Ascending aorta (tissue), 2 donors: ENCODE data around the gene FAP. TPM values are rescaled to one million over a fixed set of nuclear protein-coding genes. Genes with fewer than 3 reads are reported as not detected.

Experiments
- DNase-seq, 2 donors: peaks; one replicate each; pipeline ENCODE4 v3.0.0-alpha.2; 2019; ENCODE audit warnings: low spot score in 2 of 2
- H3K27ac ChIP-seq, 2 donors: fragments of 200-600 bp; sonication (generic); one replicate each; pipeline ENCODE4 v1.5.1; 2016 to 2017; ENCODE audit warnings: mild to moderate bottlenecking in 1 of 2
- H3K27me3 ChIP-seq: fragments of 200-600 bp; sonication (generic); one replicate; pipeline ENCODE4 v1.5.1; 2017
- H3K36me3 ChIP-seq, 2 donors: fragments of 200-600 bp; sonication (generic); one replicate each; pipeline ENCODE4 v1.5.1; 2016
- H3K4me1 ChIP-seq, 2 donors: fragments of 200-600 bp; sonication (generic); one replicate each; pipeline ENCODE4 v1.5.1; 2016 to 2017; ENCODE audit warnings: mild to moderate bottlenecking in 1 of 2
- H3K4me3 ChIP-seq, 2 donors: fragments of 200-600 bp; sonication (generic); one replicate each; pipeline ENCODE4 v1.5.1; 2016 to 2017; ENCODE audit warnings: mild to moderate bottlenecking in 1 of 2
- H3K9me3 ChIP-seq, 2 donors: fragments of 200-600 bp; sonication (generic); one replicate each; pipeline ENCODE4 v1.5.1; 2016
- intact Hi-C: fragments of 100-400 bp; cut with DNase I; formaldehyde crosslinking; loops from one replicate; pipeline ENCODE4 v1.15.1; 2023
- total RNA-seq: library from RNA; depleted of rRNA; stranded (reverse); fragments of >200 nt; gene quantifications from one replicate; pipeline ENCODE4 v1.1.0, GENCODE V29; 2016
- TF ChIP-seq, protein P1 (sequence below), 3 experiments: fragments of 200-600 bp in 2 of 3; fragments of 450-650 bp in 1 of 3; sonication (generic) in 2 of 3; IDR thresholded peaks; one replicate each; pipeline ENCODE4 v1.5.1; 2016 to 2019; ENCODE audit warnings: antibody characterized with exemption in 3 of 3, mild to moderate bottlenecking in 1 of 3, moderate library complexity in 1 of 3

FAP gene
- total RNA-seq, 1 donor from 2014 or later = 16.7 TPM

DNA sequence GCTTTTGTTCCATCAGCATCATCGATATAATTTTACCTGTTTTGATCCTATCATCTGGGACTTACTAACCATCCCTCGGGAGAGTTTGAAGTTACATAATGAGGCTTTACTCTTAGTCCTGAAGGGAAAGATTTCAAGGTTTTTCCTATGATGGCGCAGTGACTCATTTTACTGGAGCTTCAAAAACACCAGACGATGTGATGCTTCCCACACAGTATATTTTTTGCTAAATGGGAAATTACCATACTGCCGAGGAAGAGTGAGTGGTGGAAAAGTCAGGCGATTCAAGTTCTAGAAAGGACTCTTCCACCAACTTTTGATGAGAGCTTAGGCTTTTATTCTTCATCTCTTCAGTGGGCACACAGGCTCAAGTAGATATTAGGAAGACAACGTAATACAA, 46.6 kb downstream of the FAP start:
- intact Hi-C loops = no loop called here
- Histone ChIP-seq H3K9me3 (no peaks in the 10 kb centered on the region), H3K27me3 (no peaks in the 10 kb centered on the region), H3K27ac (no peak overlapping the region), H3K36me3 (peaks cover 0 to 8% of the 10 kb centered on the region in 2 donors), H3K4me1 (no peaks in the 10 kb centered on the region), H3K4me3 (no peak overlapping the region)
- no peak for DNase-seq
- TF ChIP-seq, protein P1, sequence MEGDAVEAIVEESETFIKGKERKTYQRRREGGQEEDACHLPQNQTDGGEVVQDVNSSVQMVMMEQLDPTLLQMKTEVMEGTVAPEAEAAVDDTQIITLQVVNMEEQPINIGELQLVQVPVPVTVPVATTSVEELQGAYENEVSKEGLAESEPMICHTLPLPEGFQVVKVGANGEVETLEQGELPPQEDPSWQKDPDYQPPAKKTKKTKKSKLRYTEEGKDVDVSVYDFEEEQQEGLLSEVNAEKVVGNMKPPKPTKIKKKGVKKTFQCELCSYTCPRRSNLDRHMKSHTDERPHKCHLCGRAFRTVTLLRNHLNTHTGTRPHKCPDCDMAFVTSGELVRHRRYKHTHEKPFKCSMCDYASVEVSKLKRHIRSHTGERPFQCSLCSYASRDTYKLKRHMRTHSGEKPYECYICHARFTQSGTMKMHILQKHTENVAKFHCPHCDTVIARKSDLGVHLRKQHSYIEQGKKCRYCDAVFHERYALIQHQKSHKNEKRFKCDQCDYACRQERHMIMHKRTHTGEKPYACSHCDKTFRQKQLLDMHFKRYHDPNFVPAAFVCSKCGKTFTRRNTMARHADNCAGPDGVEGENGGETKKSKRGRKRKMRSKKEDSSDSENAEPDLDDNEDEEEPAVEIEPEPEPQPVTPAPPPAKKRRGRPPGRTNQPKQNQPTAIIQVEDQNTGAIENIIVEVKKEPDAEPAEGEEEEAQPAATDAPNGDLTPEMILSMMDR (IDR thresholded peaks at IDR 0.05) = no peak

- TF ChIP-seq, protein P1 (IDR thresholded peaks at IDR 0.05) = no peak
- no peak overlapping the region for H3K4me3 ChIP-seq
- no peak overlapping the region for H3K27ac ChIP-seq
- H3K36me3 ChIP-seq = no peaks in the 10 kb centered on the region
- H3K9me3 ChIP-seq = no peaks in the 10 kb centered on the region
- intact Hi-C loops = no loop called here
- H3K27me3 ChIP-seq = no peaks in the 10 kb centered on the region
- no peak for DNase-seq
- H3K4me1 ChIP-seq = no peaks in the 10 kb centered on the region
Observed at GRCh38 chr2:162188451-162188850, 54.8 kb downstream of the FAP start.

DNA sequence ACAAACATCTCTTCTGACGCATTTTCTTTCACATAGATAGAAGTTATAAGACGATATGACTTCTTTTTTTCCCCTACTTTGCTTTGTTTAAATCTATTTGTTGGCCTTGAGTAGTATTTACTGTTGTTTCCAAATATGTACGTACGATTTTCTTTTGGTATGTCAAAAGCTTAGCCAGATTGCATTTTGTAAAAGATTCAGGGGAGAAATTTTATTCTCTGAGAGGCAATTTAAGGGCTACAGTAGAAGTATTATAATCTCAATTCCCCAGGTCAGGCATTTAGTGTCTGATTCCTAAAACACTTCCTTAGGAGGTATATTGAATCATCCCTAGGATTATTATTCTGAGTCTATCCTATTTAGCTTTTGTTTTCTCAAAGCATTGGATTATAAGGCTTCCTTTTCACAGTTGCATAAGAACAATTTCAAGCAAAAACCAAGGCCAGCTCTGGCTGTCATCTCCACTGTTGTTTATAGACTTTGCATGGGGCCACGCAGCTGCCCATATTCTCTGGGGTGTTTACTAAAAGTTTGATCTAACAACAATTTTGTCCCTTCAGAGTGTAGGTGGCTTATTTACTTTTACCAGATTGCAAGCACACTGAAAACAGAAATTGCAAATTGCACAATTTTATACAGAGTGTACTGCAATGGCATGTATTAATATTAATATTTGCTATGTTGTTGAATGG, 57.6 kb downstream of the FAP start:
- intact Hi-C loops = no loop called here
- TF ChIP-seq, protein P1 (IDR thresholded peaks at IDR 0.05) = no peak
- no peaks in the 10 kb centered on the region for H3K36me3 ChIP-seq
- no peak overlapping the region for H3K4me3 ChIP-seq
- no peaks in the 10 kb centered on the region for H3K4me1 ChIP-seq
- H3K9me3 ChIP-seq = no peaks in the 10 kb centered on the region
- H3K27ac ChIP-seq = no peak overlapping the region
- no peak for DNase-seq
- H3K27me3 ChIP-seq = no peaks in the 10 kb centered on the region

GRCh38 chr2:162184821-162185450, 58.3 kb downstream of the FAP start:
- no peaks in the 10 kb centered on the region for H3K36me3 ChIP-seq
- no peaks in the 10 kb centered on the region for H3K27me3 ChIP-seq
- H3K4me1 ChIP-seq = no peaks in the 10 kb centered on the region
- intact Hi-C loops = no loop called here
- TF ChIP-seq, protein P1 (IDR thresholded peaks at IDR 0.05) = no peak
- no peaks in the 10 kb centered on the region for H3K9me3 ChIP-seq
- no peak overlapping the region for H3K4me3 ChIP-seq
- no peak overlapping the region for H3K27ac ChIP-seq
- DNase-seq = no peak

GRCh38 chr2:162184359-162184758, 58.9 kb downstream of the FAP start:
- Histone ChIP-seq H3K36me3 (no peaks in the 10 kb centered on the region), H3K27me3 (no peaks in the 10 kb centered on the region), H3K9me3 (no peaks in the 10 kb centered on the region), H3K27ac (no peak overlapping the region), H3K4me3 (no peak overlapping the region), H3K4me1 (no peaks in the 10 kb centered on the region)
- TF ChIP-seq, protein P1 (IDR thresholded peaks at IDR 0.05) = no peak
- intact Hi-C loops = no loop called here
- no peak for DNase-seq
